Measurements from ENCODE around the gene GRIK5.

The GRIK5 gene

DNA sequence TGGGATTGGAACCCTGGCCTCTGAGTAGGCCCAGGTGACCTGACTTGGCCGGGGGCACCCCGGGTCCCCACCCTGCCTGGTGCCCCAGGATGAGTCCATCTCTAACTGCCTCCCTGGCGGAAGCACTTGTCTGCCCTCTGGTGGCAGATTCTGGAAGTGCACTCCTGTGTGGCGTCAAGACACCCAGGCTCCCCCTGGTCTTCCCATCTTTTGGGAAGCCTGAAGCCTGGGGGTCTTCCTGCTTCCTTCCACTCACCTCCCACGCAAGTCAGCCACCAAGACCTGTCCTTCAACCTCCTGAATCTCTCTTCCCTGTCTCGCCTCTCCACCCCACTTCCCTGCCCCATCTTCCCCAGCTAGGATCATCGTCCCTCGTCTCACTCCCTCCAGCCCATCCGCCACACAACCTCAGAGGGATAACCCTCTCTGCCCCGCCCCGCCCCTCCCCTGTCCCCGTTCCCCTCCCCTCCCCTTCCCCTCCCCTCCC is 118.3 kb downstream of the GRIK5 start (continued):
- TF ChIP-seq, protein P1, sequence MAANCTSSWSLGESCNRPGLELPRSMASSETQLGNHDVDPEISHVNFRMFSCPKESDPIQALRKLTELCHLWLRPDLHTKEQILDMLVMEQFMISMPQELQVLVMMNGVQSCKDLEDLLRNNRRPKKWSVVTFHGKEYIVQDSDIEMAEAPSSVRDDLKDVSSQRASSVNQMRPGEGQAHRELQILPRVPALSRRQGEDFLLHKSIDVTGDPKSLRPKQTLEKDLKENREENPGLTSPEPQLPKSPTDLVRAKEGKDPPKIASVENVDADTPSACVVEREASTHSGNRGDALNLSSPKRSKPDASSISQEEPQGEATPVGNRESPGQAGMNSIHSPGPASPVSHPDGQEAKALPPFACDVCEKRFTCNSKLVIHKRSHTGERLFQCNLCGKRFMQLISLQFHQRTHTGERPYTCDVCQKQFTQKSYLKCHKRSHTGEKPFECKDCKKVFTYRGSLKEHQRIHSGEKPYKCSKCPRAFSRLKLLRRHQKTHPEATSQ (tag by site-specific recombination; IDR thresholded peaks at IDR 0.05) = no peak
- TF ChIP-seq ZNF221 (tag by site-specific recombination; IDR thresholded peaks at IDR 0.05; ENCODE audit: borderline replicate concordance) (no peak), ZNF501 (tag by site-specific recombination; IDR thresholded peaks at IDR 0.05) (peak; percentile 48; the same call in 1 of the 2 replicates), ZFP69B (tag by site-specific recombination; IDR thresholded peaks at IDR 0.05) (0 out of 2 replicates have a peak, but pooled peaks have one; percentile 41), ZNF777 (tag by site-specific recombination; IDR thresholded peaks at IDR 0.05; ENCODE audit: borderline replicate concordance) (no peak), ZNF510 (tag by site-specific recombination; IDR thresholded peaks at IDR 0.05; ENCODE audit: insufficient replicate concordance) (no peak), GLIS1 (tag by site-specific recombination; IDR thresholded peaks at IDR 0.05) (peak; percentile 52; the same call in 1 of the 2 replicates), ZNF138 (tag by site-specific recombination; IDR thresholded peaks at IDR 0.05; ENCODE audit: borderline replicate concordance) (no peak), WT1 (tag by site-specific recombination; IDR thresholded peaks at IDR 0.05) (no peak; the same call in 1 of the 2 replicates), ZNF514 (tag by site-specific recombination; IDR thresholded peaks at IDR 0.05) (no peak), ZNF610 (tag by site-specific recombination; IDR thresholded peaks at IDR 0.05; ENCODE audit: borderline replicate concordance) (no peak; the same call in 1 of the 2 replicates), TCF7L2 (IDR thresholded peaks at IDR 0.05; ENCODE audit: borderline replicate concordance, low read depth, low read length) (no peak), ZNF404 (tag by site-specific recombination; IDR thresholded peaks at IDR 0.05) (no peak), EGR2 (tag by site-specific recombination; IDR thresholded peaks at IDR 0.05; ENCODE audit: low read depth) (no peak), ZFP41 (tag by site-specific recombination; IDR thresholded peaks at IDR 0.05; ENCODE audit: borderline replicate concordance) (no peak)
- TF ChIP-seq, protein P2, sequence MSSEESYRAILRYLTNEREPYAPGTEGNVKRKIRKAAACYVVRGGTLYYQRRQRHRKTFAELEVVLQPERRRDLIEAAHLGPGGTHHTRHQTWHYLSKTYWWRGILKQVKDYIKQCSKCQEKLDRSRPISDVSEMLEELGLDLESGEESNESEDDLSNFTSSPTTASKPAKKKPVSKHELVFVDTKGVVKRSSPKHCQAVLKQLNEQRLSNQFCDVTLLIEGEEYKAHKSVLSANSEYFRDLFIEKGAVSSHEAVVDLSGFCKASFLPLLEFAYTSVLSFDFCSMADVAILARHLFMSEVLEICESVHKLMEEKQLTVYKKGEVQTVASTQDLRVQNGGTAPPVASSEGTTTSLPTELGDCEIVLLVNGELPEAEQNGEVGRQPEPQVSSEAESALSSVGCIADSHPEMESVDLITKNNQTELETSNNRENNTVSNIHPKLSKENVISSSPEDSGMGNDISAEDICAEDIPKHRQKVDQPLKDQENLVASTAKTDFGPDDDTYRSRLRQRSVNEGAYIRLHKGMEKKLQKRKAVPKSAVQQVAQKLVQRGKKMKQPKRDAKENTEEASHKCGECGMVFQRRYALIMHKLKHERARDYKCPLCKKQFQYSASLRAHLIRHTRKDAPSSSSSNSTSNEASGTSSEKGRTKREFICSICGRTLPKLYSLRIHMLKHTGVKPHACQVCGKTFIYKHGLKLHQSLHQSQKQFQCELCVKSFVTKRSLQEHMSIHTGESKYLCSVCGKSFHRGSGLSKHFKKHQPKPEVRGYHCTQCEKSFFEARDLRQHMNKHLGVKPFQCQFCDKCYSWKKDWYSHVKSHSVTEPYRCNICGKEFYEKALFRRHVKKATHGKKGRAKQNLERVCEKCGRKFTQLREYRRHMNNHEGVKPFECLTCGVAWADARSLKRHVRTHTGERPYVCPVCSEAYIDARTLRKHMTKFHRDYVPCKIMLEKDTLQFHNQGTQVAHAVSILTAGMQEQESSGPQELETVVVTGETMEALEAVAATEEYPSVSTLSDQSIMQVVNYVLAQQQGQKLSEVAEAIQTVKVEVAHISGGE (tag by site-specific recombination; conservative IDR thresholded peaks at IDR 0.05; ENCODE audit: low read depth) = peak; percentile 64
- TF ChIP-seq, protein P3, sequence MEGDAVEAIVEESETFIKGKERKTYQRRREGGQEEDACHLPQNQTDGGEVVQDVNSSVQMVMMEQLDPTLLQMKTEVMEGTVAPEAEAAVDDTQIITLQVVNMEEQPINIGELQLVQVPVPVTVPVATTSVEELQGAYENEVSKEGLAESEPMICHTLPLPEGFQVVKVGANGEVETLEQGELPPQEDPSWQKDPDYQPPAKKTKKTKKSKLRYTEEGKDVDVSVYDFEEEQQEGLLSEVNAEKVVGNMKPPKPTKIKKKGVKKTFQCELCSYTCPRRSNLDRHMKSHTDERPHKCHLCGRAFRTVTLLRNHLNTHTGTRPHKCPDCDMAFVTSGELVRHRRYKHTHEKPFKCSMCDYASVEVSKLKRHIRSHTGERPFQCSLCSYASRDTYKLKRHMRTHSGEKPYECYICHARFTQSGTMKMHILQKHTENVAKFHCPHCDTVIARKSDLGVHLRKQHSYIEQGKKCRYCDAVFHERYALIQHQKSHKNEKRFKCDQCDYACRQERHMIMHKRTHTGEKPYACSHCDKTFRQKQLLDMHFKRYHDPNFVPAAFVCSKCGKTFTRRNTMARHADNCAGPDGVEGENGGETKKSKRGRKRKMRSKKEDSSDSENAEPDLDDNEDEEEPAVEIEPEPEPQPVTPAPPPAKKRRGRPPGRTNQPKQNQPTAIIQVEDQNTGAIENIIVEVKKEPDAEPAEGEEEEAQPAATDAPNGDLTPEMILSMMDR (tag by site-specific recombination; IDR thresholded peaks at IDR 0.05) = peak; percentile 95
- TF ChIP-seq, protein P4, sequence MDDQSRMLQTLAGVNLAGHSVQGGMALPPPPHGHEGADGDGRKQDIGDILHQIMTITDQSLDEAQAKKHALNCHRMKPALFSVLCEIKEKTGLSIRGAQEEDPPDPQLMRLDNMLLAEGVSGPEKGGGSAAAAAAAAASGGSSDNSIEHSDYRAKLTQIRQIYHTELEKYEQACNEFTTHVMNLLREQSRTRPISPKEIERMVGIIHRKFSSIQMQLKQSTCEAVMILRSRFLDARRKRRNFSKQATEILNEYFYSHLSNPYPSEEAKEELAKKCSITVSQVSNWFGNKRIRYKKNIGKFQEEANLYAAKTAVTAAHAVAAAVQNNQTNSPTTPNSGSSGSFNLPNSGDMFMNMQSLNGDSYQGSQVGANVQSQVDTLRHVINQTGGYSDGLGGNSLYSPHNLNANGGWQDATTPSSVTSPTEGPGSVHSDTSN (CRISPR knock-in tag; IDR thresholded peaks at IDR 0.05) = no peak
